Uterus (tissue), 4 donors: ENCODE results near the gene CBX8. TPM values are rescaled to one million over a fixed set of nuclear protein-coding genes. Genes with fewer than 3 reads are reported as not detected.

ENCODE experiments used
- DNase-seq, 2 donors: peaks; one replicate each; pipeline ENCODE4 v3.0.0-alpha.2; 2019 to 2020
- H3K27ac ChIP-seq, 2 donors: fragments of 200-600 bp; sonication (generic); 1 replicate in 1 of 2; 2 replicates in 1 of 2; pipeline ENCODE4 v1.5.1; 2016 to 2018
- H3K27me3 ChIP-seq, 2 donors: fragments of 200-600 bp; sonication (generic); one replicate each; pipeline ENCODE4 v1.5.1; 2018 to 2019; ENCODE audit warnings: control low read depth in 1 of 2
- H3K36me3 ChIP-seq, 2 donors: fragments of 200-600 bp; sonication (generic); one replicate each; pipeline ENCODE4 v1.5.1; 2019; ENCODE audit warnings: control low read depth in 1 of 2
- H3K4me1 ChIP-seq, 2 donors: fragments of 200-600 bp; sonication (generic); one replicate each; pipeline ENCODE4 v1.5.1; 2018 to 2019; ENCODE audit warnings: control low read depth in 1 of 2
- H3K4me3 ChIP-seq, 2 donors: fragments of 200-600 bp; sonication (generic); 1 replicate in 1 of 2; 2 replicates in 1 of 2; pipeline ENCODE4 v1.5.1; 2018 to 2019; ENCODE audit warnings: mild to moderate bottlenecking in 1 of 2
- H3K9me3 ChIP-seq, 2 donors: fragments of 200-600 bp; sonication (generic); one replicate each; pipeline ENCODE4 v1.5.1; 2019; ENCODE audit warnings: control low read depth in 1 of 2
- POLR2A ChIP-seq, 2 donors: fragments of 450-650 bp; IDR thresholded peaks; one replicate each; pipeline ENCODE4 v1.6.1; 2016; ENCODE audit warnings: antibody characterized with exemption in 2 of 2, mild to moderate bottlenecking in 1 of 2, moderate library complexity in 1 of 2
- intact Hi-C: fragments of 100-400 bp; cut with DNase I; formaldehyde crosslinking; loops from one replicate; pipeline ENCODE4 v1.15.1; 2023; ENCODE audit warnings: low total_unique reads
- total RNA-seq, 4 donors: library from RNA; depleted of rRNA in 3 of 4; stranded (reverse); fragments of >200 nt in 3 of 4; gene quantifications; one replicate each; pipeline versions ENCODE4 v1.1.0 to v1.2.4, GENCODE V29; 2014 to 2023
- TF ChIP-seq, protein P1 (sequence below), 4 experiments: fragments of 200-600 bp in 2 of 4; fragments of 450-650 bp in 2 of 4; sonication (generic) in 2 of 4; IDR thresholded peaks; one replicate each; pipeline ENCODE4 v1.5.1; 2016 to 2019; ENCODE audit warnings: antibody characterized with exemption in 4 of 4, mild to moderate bottlenecking in 2 of 4, moderate library complexity in 1 of 4
- donor health status: DM: yes; HTN: yes; CAD: no.

CBX8 gene
- total RNA-seq, 4 donors from 2014 or later = 1.8 to 10.7 (median 2.6) TPM; not detected in 1

DNA sequence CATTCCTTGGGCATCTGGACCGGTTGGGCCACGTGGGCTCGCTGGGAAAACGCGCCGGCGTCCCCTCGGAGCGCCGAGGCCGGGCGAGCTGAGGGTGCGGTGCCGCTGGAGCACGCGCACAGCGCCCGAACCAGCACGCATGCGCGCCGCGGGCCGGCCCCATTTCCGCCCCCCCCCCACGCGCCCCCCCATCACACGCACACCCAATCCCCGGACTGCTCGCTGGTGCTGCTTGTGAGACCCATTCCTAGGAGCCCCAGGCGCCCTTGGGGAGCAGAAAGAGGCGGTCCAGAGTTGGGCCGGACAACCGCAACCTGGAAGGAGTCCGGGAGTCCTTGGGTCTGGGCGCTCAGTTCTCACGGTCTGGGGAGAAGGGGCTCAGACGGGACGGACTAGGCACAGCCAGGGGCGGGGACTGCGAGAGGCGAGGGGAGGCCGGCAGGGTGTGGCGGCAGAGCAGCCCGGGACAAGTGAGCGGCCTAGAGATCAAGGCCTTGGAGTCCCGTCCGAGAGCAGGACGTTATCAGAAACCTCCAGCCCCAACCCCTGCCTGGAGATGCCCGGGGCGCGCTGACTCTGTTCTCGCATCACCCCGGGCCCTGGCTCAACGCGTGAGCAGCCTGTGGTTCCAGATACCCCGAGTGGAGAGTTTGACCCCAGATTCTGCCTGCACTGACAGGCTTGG is 6.0 kb upstream of the CBX8 start:
- no peaks in the 10 kb centered on the region for H3K9me3 ChIP-seq
- TF ChIP-seq POLR2A (IDR thresholded peaks at IDR 0.05) = no peak
- TF ChIP-seq, protein P1, sequence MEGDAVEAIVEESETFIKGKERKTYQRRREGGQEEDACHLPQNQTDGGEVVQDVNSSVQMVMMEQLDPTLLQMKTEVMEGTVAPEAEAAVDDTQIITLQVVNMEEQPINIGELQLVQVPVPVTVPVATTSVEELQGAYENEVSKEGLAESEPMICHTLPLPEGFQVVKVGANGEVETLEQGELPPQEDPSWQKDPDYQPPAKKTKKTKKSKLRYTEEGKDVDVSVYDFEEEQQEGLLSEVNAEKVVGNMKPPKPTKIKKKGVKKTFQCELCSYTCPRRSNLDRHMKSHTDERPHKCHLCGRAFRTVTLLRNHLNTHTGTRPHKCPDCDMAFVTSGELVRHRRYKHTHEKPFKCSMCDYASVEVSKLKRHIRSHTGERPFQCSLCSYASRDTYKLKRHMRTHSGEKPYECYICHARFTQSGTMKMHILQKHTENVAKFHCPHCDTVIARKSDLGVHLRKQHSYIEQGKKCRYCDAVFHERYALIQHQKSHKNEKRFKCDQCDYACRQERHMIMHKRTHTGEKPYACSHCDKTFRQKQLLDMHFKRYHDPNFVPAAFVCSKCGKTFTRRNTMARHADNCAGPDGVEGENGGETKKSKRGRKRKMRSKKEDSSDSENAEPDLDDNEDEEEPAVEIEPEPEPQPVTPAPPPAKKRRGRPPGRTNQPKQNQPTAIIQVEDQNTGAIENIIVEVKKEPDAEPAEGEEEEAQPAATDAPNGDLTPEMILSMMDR (IDR thresholded peaks at IDR 0.05) = no peak
- H3K27ac ChIP-seq = no peak overlapping the region
- H3K36me3 ChIP-seq = no peaks in the 10 kb centered on the region
- no peak for DNase-seq
- peaks cover 0 to 14% of the 10 kb centered on the region in 2 donors for H3K4me1 ChIP-seq
- intact Hi-C loops = no loop called here
- peaks cover 74 to 92% of the 10 kb centered on the region in 2 donors for H3K27me3 ChIP-seq
- no peak overlapping the region for H3K4me3 ChIP-seq

DNA sequence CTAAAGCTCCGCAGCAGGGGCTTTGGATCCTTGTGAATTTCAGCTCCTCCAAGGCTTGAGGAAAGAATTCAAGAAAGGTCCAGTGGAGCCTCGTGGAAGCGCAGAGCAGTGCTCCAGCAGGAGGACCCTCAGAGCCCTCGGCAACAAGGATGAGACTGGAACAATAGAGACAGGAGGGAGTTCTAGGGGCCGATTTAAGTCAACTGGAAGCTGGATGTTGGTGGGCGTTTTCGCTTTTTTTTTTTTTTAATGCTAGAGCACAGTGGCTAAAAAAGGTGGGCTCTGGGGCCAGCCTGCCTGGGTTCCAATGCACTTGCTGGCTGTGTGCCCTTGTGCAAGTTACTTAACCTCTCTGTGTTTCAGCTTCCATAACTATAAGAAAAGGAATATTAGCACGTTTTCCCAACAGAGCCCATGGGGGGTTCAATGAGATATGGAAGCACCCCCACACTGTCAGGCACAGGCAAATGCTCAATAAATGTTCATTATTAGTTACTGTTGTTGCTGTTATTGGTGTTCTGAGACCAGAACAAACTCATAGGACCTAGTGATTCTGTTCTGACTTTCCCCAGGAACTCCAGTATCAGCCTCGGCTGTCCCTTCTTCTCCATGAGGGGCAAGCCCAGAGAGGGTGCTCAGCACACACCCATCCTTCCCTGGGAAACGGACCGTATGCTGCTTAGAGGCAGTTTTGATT is 5.3 kb upstream of the CBX8 start:
- Histone ChIP-seq H3K27ac (no peak overlapping the region), H3K27me3 (peaks cover 74 to 86% of the 10 kb centered on the region in 2 donors), H3K9me3 (no peaks in the 10 kb centered on the region), H3K4me3 (no peak overlapping the region), H3K36me3 (no peaks in the 10 kb centered on the region), H3K4me1 (peaks cover 0 to 19% of the 10 kb centered on the region in 2 donors)
- DNase-seq = no peak
- TF ChIP-seq, protein P1 (IDR thresholded peaks at IDR 0.05) = no peak
- TF ChIP-seq POLR2A (IDR thresholded peaks at IDR 0.05) = no peak
- intact Hi-C loops = no loop called here

DNA sequence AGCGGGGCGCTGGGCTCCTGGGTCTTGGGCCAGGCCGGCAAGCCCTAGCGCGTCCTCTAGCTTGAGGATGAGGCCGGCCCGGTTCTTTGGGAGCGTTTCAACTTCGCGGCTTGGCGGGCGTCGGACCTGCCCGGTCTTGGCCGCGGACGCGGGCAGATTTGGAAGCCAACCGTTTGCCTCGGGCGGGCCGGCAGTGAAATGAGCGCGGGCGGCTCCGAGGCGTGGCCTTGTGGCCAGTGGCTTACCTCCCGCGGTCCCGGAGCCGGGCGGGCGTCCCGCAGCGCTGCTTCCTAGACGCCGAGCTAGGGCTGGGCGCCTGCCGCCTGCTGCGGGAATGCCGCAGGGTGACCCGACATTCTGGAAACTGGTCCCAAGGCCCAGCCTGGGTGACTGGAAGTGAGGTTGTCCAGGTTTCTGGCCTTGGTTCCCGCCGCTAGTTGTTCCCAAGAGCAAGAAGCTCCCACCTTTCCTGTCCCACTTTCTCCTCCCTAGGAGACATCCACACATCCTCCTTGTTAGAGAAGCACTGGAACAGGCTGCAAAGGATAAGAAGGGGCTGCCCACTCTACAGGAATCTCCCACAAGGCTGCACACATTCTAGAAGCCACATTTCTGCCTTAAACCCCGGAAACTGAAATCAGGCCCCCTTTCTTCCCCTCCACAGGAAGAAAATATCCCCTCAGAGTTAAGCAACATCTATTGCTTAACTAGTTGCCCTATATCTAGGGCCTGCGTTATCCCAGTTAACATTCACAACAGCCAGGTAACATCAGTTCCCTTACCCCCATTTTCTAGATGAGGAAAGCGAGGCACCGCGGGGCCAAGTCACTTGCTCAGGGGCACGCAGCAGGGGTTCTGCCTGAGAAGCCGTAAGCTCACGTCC is 4.5 kb upstream of the CBX8 start:
- H3K4me3 ChIP-seq = no peak overlapping the region
- no peak for DNase-seq
- H3K36me3 ChIP-seq = no peaks in the 10 kb centered on the region
- TF ChIP-seq POLR2A (IDR thresholded peaks at IDR 0.05) = no peak
- TF ChIP-seq, protein P1 (IDR thresholded peaks at IDR 0.05) = no peak
- H3K4me1 ChIP-seq = peaks cover 0 to 19% of the 10 kb centered on the region in 2 donors
- H3K27me3 ChIP-seq = peaks cover 74 to 80% of the 10 kb centered on the region in 2 donors
- intact Hi-C loops = no loop called here
- H3K27ac ChIP-seq = no peak overlapping the region
- no peaks in the 10 kb centered on the region for H3K9me3 ChIP-seq

DNA sequence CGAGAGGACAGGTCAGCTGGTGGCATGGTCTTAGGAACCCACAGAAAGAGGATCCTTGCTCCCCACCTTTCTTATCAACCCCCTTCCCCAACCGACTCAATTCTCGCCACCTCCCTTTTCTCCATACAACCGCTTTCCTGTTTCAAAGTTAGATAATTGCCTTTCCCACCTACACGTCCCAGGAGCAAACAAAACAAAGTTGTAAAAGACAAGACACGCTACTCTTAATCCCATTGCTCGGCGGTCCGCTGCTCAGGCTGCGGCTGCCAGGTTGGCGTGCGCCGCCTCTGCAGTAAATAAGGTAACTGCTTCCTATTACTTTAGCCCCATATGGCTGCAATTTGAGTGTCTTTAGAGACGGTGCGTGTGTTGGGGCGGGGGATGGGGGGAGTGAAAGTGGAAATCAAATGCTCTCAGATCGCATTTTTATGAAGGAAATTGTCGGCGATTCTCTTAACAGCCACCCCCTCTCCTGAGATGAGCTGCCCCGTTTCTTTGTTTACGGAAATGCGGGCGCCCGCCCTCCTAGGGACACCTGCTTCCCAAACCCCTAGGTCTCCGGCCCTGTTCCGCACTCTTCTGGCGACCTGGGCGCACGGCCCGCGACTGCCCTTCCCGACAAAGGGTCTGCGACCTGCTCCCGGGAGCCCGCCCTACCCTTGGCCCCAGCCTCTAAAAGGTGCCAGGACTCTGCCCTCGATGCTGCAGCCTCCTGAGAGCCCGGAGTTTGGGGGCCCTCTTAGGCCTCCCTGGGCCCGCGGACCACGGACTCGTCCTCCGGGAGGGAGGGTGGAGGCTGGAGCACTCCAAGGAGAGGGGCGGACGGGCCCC is 3.7 kb upstream of the CBX8 start:
- DNase-seq = no peak
- Histone ChIP-seq H3K27me3 (peaks cover 74 to 75% of the 10 kb centered on the region in 2 donors), H3K36me3 (no peaks in the 10 kb centered on the region), H3K4me1 (peaks cover 0 to 19% of the 10 kb centered on the region in 2 donors), H3K4me3 (no peak overlapping the region), H3K9me3 (no peaks in the 10 kb centered on the region), H3K27ac (no peak overlapping the region)
- intact Hi-C loops = no loop called here
- TF ChIP-seq, protein P1 (IDR thresholded peaks at IDR 0.05) = no peak
- TF ChIP-seq POLR2A (IDR thresholded peaks at IDR 0.05) = no peak
